Measurements from ENCODE around the gene LAGE3.
A peak's percentile ranks its signal among the peaks of the same experiment; 100 is the strongest.

DNA sequence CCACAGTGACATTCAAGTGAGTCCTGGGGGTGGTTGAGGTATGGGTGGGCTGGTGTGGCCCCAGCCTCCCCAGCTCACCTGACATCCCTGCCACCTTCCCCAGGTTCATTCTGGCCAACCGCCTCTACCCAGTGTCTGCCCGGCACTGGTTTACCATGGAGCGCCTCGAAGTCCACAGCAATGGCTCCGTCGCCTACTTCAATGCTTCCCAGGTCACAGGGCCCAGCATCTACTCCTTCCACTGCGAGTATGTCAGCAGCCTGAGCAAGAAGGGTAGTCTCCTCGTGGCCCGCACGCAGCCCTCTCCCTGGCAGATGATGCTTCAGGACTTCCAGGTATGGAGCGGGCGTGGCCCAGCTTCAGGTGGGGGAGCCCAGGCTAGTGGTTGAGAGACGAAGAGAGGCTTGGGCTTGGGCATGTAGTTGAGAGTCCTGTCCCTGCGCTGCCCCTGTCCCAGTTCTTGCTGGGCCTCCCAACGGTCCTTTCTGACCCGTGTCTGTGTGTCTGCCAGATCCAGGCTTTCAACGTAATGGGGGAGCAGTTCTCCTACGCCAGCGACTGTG is 43.8 kb downstream of the LAGE3 start:
- TF ChIP-seq, protein P1, sequence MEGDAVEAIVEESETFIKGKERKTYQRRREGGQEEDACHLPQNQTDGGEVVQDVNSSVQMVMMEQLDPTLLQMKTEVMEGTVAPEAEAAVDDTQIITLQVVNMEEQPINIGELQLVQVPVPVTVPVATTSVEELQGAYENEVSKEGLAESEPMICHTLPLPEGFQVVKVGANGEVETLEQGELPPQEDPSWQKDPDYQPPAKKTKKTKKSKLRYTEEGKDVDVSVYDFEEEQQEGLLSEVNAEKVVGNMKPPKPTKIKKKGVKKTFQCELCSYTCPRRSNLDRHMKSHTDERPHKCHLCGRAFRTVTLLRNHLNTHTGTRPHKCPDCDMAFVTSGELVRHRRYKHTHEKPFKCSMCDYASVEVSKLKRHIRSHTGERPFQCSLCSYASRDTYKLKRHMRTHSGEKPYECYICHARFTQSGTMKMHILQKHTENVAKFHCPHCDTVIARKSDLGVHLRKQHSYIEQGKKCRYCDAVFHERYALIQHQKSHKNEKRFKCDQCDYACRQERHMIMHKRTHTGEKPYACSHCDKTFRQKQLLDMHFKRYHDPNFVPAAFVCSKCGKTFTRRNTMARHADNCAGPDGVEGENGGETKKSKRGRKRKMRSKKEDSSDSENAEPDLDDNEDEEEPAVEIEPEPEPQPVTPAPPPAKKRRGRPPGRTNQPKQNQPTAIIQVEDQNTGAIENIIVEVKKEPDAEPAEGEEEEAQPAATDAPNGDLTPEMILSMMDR (IDR thresholded peaks at IDR 0.05 in 8 of 11, conservative IDR thresholded peaks at IDR 0.05 in 3 of 11) = no peak
- TF ChIP-seq POLR2A (IDR thresholded peaks at IDR 0.05) (no peak), POLR2AphosphoS5 (IDR thresholded peaks at IDR 0.05) (peak in 1 of 3 donors; percentile 31)

All from spleen (tissue), 7 donors.